ENCODE data around the gene ADAMTSL2. TPM values are rescaled to one million over a fixed set of nuclear protein-coding genes. Genes with fewer than 3 reads are reported as not detected.

ADAMTSL2 gene
- polyA plus RNA-seq, 1 of the 3 experiments (the other 2 are of a cell fraction): 0.21 TPM

- Histone ChIP-seq H3K79me2 (ENCODE audit: insufficient read depth) (no peaks in the 10 kb centered on the region), H3K4me2 (no peak overlapping the region), H3F3A (replicated peaks; ENCODE audit: insufficient read depth) (no peaks in the 10 kb centered on the region), H3K4me1 (ENCODE audit: control insufficient read depth in 1 of 2, insufficient read depth in 2 of 2, low read depth in 1 of 2, low read length in 1 of 2) (peaks cover 0 to 19% of the 10 kb centered on the region in 2 experiments; a peak in 1 of 4 replicates), H3K9me2 (no peaks in the 10 kb centered on the region), H3K9ac (no peak overlapping the region), H3K27me3 (ENCODE audit: insufficient read depth) (peaks cover 21% of the 10 kb centered on the region; the same call in 1 of the 2 replicates), H3K27ac (ENCODE audit: low read depth in 2 of 2, low read length in 1 of 2) (peak overlapping the region in 1 of 2 experiments; percentile 87; a peak in 2 of 4 replicates), H4K20me1 (ENCODE audit: insufficient read depth) (no peaks in the 10 kb centered on the region), H3K4me3 (ENCODE audit: low read depth in 2 of 2, low read length in 1 of 2) (no peak overlapping the region), H2AFZ (ENCODE audit: low read depth) (no peak overlapping the region), H3K9me3 (no peaks in the 10 kb centered on the region), H3K36me3 (replicated peaks in 1 of 2; ENCODE audit: control insufficient read depth in 1 of 2, insufficient read depth in 2 of 2, low read length in 1 of 2) (no peaks in the 10 kb centered on the region)
- ChIA-PET CTCF (interaction anchor here (0.9 to 1.0 kb wide), 2 partner anchors 26 to 120 kb away, joined by 3 read pairs; no protein-coding TSS in a partner anchor), POLR2A (interaction anchor here (1.2 kb wide), 1 partner anchor 14 kb away, joined by 3 read pairs; the partner anchor contains the start of gene DBH)
- TF ChIP-seq RAD21 (IDR thresholded peaks at IDR 0.05; ENCODE audit: low read length) (peak; percentile 17; the same call in 1 of the 2 replicates), EP300 (IDR thresholded peaks at IDR 0.05; ENCODE audit: borderline replicate concordance in 1 of 2, low read depth in 1 of 2, low read length in 1 of 2) (peak in 1 of 2 experiments; percentile 60; a peak in 1 of 4 replicates)
- TF ChIP-seq, protein P1, sequence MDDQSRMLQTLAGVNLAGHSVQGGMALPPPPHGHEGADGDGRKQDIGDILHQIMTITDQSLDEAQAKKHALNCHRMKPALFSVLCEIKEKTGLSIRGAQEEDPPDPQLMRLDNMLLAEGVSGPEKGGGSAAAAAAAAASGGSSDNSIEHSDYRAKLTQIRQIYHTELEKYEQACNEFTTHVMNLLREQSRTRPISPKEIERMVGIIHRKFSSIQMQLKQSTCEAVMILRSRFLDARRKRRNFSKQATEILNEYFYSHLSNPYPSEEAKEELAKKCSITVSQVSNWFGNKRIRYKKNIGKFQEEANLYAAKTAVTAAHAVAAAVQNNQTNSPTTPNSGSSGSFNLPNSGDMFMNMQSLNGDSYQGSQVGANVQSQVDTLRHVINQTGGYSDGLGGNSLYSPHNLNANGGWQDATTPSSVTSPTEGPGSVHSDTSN (IDR thresholded peaks at IDR 0.05): no peak
- 34% methylated on average over 10 of the region's 11 CpGs for WGBS (ENCODE audit: low lambda C conversion rate)
- peak; percentile 51 for DNase-seq
Observed at GRCh38 chr9:133621725-133622267, 87.3 kb downstream of the ADAMTSL2 start.

GRCh38 chr9:133622555-133622954, 88.1 kb downstream of the ADAMTSL2 start:
- Histone ChIP-seq H3K4me3 (ENCODE audit: low read depth in 2 of 2, low read length in 1 of 2) (no peak overlapping the region), H3K79me2 (ENCODE audit: insufficient read depth) (no peaks in the 10 kb centered on the region), H3K27me3 (ENCODE audit: insufficient read depth) (peaks cover 21% of the 10 kb centered on the region; the same call in 1 of the 2 replicates), H3K4me2 (no peak overlapping the region), H3K27ac (ENCODE audit: low read depth in 2 of 2, low read length in 1 of 2) (peak overlapping the region in 1 of 2 experiments; percentile 87; a peak in 2 of 4 replicates), H3K9me2 (no peaks in the 10 kb centered on the region), H4K20me1 (ENCODE audit: insufficient read depth) (no peaks in the 10 kb centered on the region), H3K9ac (no peak overlapping the region), H3K36me3 (replicated peaks in 1 of 2; ENCODE audit: control insufficient read depth in 1 of 2, insufficient read depth in 2 of 2, low read length in 1 of 2) (no peaks in the 10 kb centered on the region), H3K9me3 (no peaks in the 10 kb centered on the region), H3F3A (replicated peaks; ENCODE audit: insufficient read depth) (no peaks in the 10 kb centered on the region), H3K4me1 (ENCODE audit: control insufficient read depth in 1 of 2, insufficient read depth in 2 of 2, low read depth in 1 of 2, low read length in 1 of 2) (peaks cover 0 to 22% of the 10 kb centered on the region in 2 experiments; a peak in 1 of 4 replicates), H2AFZ (ENCODE audit: low read depth) (no peak overlapping the region)
- ChIA-PET CTCF (interaction anchor here (0.7 to 1.0 kb wide), 3 partner anchors 10 to 121 kb away, joined by 3 read pairs; no protein-coding TSS in a partner anchor), POLR2A (interaction anchor here (1.2 kb wide), 1 partner anchor 14 kb away, joined by 3 read pairs; the partner anchor contains the start of gene DBH)
- TF ChIP-seq FOXJ3 (CRISPR knock-in tag; IDR thresholded peaks at IDR 0.05) (no peak), SIN3A (IDR thresholded peaks at IDR 0.05; ENCODE audit: borderline replicate concordance, low read depth, low read length) (no peak), MEF2A (IDR thresholded peaks at IDR 0.05; ENCODE audit: borderline replicate concordance, low read depth) (no peak), SMC3 (IDR thresholded peaks at IDR 0.05; ENCODE audit: low read depth, low read length) (no peak), GATA2 (CRISPR knock-in tag; IDR thresholded peaks at IDR 0.05) (no peak), POLR2AphosphoS5 (IDR thresholded peaks at IDR 0.05; ENCODE audit: low read depth, low read length) (no peak), RCOR1 (IDR thresholded peaks at IDR 0.05; ENCODE audit: low read length) (no peak), FOSL2 (IDR thresholded peaks at IDR 0.05; ENCODE audit: borderline replicate concordance, low read depth) (no peak), CHD2 (IDR thresholded peaks at IDR 0.05; ENCODE audit: low read length, partially characterized antibody) (no peak), TEAD4 (IDR thresholded peaks at IDR 0.05; ENCODE audit: borderline replicate concordance, insufficient read depth) (no peak), GABPA (IDR thresholded peaks at IDR 0.05; ENCODE audit: low read depth) (no peak), USF1 (IDR thresholded peaks at IDR 0.05; ENCODE audit: borderline replicate concordance, low read depth) (no peak), YY1 (IDR thresholded peaks at IDR 0.05; ENCODE audit: low read depth) (no peak), RFX5 (IDR thresholded peaks at IDR 0.05; ENCODE audit: low read length) (no peak), ELF1 (IDR thresholded peaks at IDR 0.05) (no peak)
- TF ChIP-seq, protein P1 (IDR thresholded peaks at IDR 0.05): no peak
- DNase-seq: no peak
- 28% methylated on average over 3 of the region's 5 CpGs for WGBS (ENCODE audit: low lambda C conversion rate)

Measured in SK-N-SH (cell line).